GM12878 (cell line): ENCODE data around the gene USP2. TPM values are rescaled to one million over a fixed set of nuclear protein-coding genes. Genes with fewer than 3 reads are reported as not detected.

Experiments
- ATAC-seq: fragments of 200-7000 bp; cut with Tn5 transposase; 3 replicates; pipeline ENCODE4 v1.9.1; 2020; ENCODE audit warnings: mild to moderate bottlenecking, moderate library complexity
- BruUV-seq: library from RNA; stranded (reverse); fragments of 400-500 nt; replicated peaks from 2 replicates; lab custom pipeline; 2021; lab: Mats Ljungman, UMichigan
- CTCF ChIA-PET: fragments of 300-600 bp; sonication (Branson Sonifier 250); formaldehyde crosslinking; extraction: SDS; loops from one replicate; lab custom pipeline; 2021; ENCODE audit warnings: inconsistent platforms; lab: Yijun Ruan, JAX
- POLR2A ChIA-PET: fragments of 350-600 bp; formaldehyde crosslinking; extraction: SDS; loops from one replicate; lab custom pipeline; 2021; ENCODE audit warnings: inconsistent platforms; lab: Charles Lee
- RAD21 ChIA-PET: fragments of 300-600 bp; sonication (Branson Sonifier 250); formaldehyde crosslinking; loops from one replicate; lab custom pipeline; 2023; ENCODE audit warnings: antibody characterized with exemption; ENCODE audit not compliant: unreplicated experiment; lab: Charles Lee
- SMC1A ChIA-PET: fragments of 300-600 bp; sonication (Branson Sonifier 250); formaldehyde crosslinking; loops from one replicate; lab custom pipeline; 2023; ENCODE audit not compliant: unreplicated experiment, uncharacterized antibody; lab: Charles Lee
- DNase-seq: peaks from one replicate; pipeline ENCODE4 v3.0.0-alpha.2; 2011; ENCODE audit warnings: low read depth, low spot score
- FAIRE-seq: peaks from 3 replicates; lab custom pipeline; 2011; peaks lifted over from hg19 to GRCh38; lab: Jason Lieb, UNC
- H2AFZ ChIP-seq: 2 replicates; pipeline ENCODE4 v1.6.0; 2011; ENCODE audit warnings: low read depth, low read length, control low read depth; ENCODE audit not compliant: control insufficient read depth
- H3K27ac ChIP-seq: 2 replicates; pipeline ENCODE4 v1.5.1; 2011; ENCODE audit warnings: control low read depth; ENCODE audit not compliant: control insufficient read depth, insufficient read depth
- H3K27me3 ChIP-seq, 2 experiments: replicated peaks in 1 of 2; 2 replicates each; pipeline versions ENCODE4 v1.6.0 to v1.6.1; 2011; ENCODE audit warnings: low read length in 1 of 2; ENCODE audit not compliant: control insufficient read depth in 2 of 2, insufficient read depth in 2 of 2
- H3K36me3 ChIP-seq, 2 experiments: 2 replicates each; pipeline ENCODE4 v1.5.1; 2011; ENCODE audit warnings: low read length in 1 of 2; ENCODE audit not compliant: control insufficient read depth in 2 of 2, insufficient read depth in 2 of 2
- H3K4me1 ChIP-seq: 2 replicates; pipeline ENCODE4 v1.6.1; 2011; ENCODE audit warnings: mild to moderate bottlenecking, low read length, moderate library complexity, mixed read lengths; ENCODE audit not compliant: control insufficient read depth, insufficient read depth
- H3K4me2 ChIP-seq: 2 replicates; pipeline ENCODE4 v1.6.0; 2011; ENCODE audit warnings: control low read depth; ENCODE audit not compliant: control insufficient read depth, insufficient read depth
- H3K4me3 ChIP-seq: fragments of 200-600 bp; sonication (generic); 2 replicates; pipeline ENCODE4 v1.5.1; 2016
- H3K79me2 ChIP-seq: 2 replicates; pipeline ENCODE4 v1.6.0; 2011; ENCODE audit warnings: low read length; ENCODE audit not compliant: control insufficient read depth, insufficient read depth
- H3K9ac ChIP-seq: 2 replicates; pipeline ENCODE4 v1.8.0; 2011; ENCODE audit warnings: low read length, control low read depth, mixed read lengths; ENCODE audit not compliant: control insufficient read depth, insufficient read depth
- H3K9me3 ChIP-seq: replicated peaks from 3 replicates; pipeline ENCODE4 v1.5.1; 2011; ENCODE audit warnings: mild to moderate bottlenecking, low read length; ENCODE audit not compliant: control insufficient read depth, insufficient read depth
- H4K20me1 ChIP-seq: 2 replicates; pipeline ENCODE4 v1.6.0; 2011; ENCODE audit not compliant: control insufficient read depth, insufficient read depth
- CHD1 ChIP-seq: IDR thresholded peaks from 2 replicates; pipeline ENCODE4 v1.6.1; 2012; ENCODE audit warnings: low read depth, low read length, improper control_type of control experiment
- GABPA ChIP-seq: IDR thresholded peaks from 2 replicates; pipeline ENCODE4 v1.6.1; 2014; ENCODE audit warnings: antibody characterized with exemption, low read depth, mild to moderate bottlenecking, inconsistent platforms
- JUNB ChIP-seq: IDR thresholded peaks from 2 replicates; pipeline ENCODE4 v1.6.1; 2016; ENCODE audit warnings: antibody characterized with exemption, mild to moderate bottlenecking
- NFYA ChIP-seq: IDR thresholded peaks from 2 replicates; pipeline ENCODE4 v1.6.1; 2011; ENCODE audit warnings: low read depth, mild to moderate bottlenecking, low read length, improper control_type of control experiment, borderline replicate concordance
- NKRF ChIP-seq: fragments of 450-650 bp; conservative IDR thresholded peaks from 2 replicates; pipeline ENCODE4 v1.6.1; 2017; ENCODE audit warnings: mild to moderate bottlenecking, moderate library complexity
- NR2C1 ChIP-seq: fragments of 450-650 bp; IDR thresholded peaks from 2 replicates; pipeline ENCODE4 v1.6.1; 2017; ENCODE audit warnings: antibody characterized with exemption, mild to moderate bottlenecking, moderate library complexity
- SKIL ChIP-seq: fragments of 450-650 bp; IDR thresholded peaks from 2 replicates; pipeline ENCODE4 v1.6.1; 2017; ENCODE audit warnings: mild to moderate bottlenecking, low read depth, inconsistent platforms; ENCODE audit not compliant: poor library complexity, severe bottlenecking
- TCF7 ChIP-seq: IDR thresholded peaks from 2 replicates; pipeline ENCODE4 v1.6.1; 2014; ENCODE audit warnings: antibody characterized with exemption, borderline replicate concordance
- WRNIP1 ChIP-seq: IDR thresholded peaks from 2 replicates; pipeline ENCODE4 v1.6.1; 2011; ENCODE audit warnings: low read depth, low read length, improper control_type of control experiment, borderline replicate concordance
- WGBS: methylation state at CpG from one replicate; pipeline ENCODE4 v1.1.6; 2016; ENCODE audit warnings: low lambda C conversion rate; ENCODE audit not compliant: insufficient replicate concordance, insufficient coverage; ENCODE audit errors: missing lambda C conversion rate; 5-methylcytosine and 5-hydroxymethylcytosine counted together
- in situ Hi-C: fragments of 300-500 bp; cut with MboI; formaldehyde crosslinking; loops from 9 replicates; pipeline ENCODE4 v1.14.3; 2018; ENCODE audit warnings: mixed read lengths
- intact Hi-C: fragments of 100-400 bp; cut with micrococcal nuclease; formaldehyde crosslinking; loops from one replicate; pipeline ENCODE4 v1.14.2; 2022; ENCODE audit not compliant: unreplicated experiment
- polyA plus RNA-seq, 11 experiments: library from polyadenylated mRNA; depleted of rRNA in 4 of 11; unstranded in 6 of 11; stranded (reverse) in 5 of 11; fragments of >200 nt; fragmentation: Nextera tagmentation in 4 of 11; fragmentation: Illumina TruSeq in 1 of 11; extraction: Ambion mirVana in 4 of 11; extraction: Trizol in 1 of 11; gene quantifications; 1 replicate in 1 of 11; 2 replicates in 10 of 11; pipeline versions ENCODE4 v1.2.1 to v1.2.3, GENCODE V29; 2011 to 2016; ENCODE audit warnings: inconsistent platforms in 2 of 11, missing spikeins in 2 of 11, low read depth in 1 of 11
- total RNA-seq, 4 experiments: library from RNA; depleted of rRNA in 3 of 4; stranded (reverse); fragments of >200 nt in 3 of 4; fragmentation: Illumina TruSeq in 1 of 4; extraction: Trizol in 1 of 4; gene quantifications; 2 replicates each; pipeline versions ENCODE4 v1.2.1 to v1.2.3, GENCODE V29; 2013 to 2021
- TF ChIP-seq, protein P1 (sequence below): fragments of 450-650 bp; IDR thresholded peaks from 2 replicates; pipeline ENCODE4 v1.6.1; 2017; ENCODE audit warnings: mild to moderate bottlenecking, moderate library complexity

USP2 gene
- total and polyA plus RNA-seq, 10 of the 15 experiments (the other 5 are each of a cell fraction or from before 2014, with no cell fraction given) = 0.03 to 0.13 (median 0.06) TPM; not detected in 4

DNA sequence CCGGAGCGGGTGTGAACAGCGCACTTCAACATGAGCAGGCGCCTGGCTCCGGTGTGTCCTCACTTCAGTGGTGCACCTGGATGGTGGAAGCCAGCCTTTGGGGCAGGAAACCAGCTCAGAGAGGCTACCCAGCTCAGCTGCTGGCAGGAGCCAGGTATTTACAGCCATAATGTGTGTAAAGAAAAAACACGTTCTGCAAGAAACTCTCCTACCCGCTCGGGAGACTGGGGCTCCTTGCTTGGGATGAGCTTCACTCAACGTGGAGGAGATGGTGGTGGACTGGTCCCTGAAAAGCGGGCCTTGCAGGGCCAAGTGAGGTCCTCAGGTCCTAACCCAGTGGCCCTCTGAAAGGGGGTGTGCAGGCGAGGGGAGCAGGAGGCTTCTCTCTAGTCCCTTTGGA, 72.1 kb downstream of the USP2 start:
- in situ Hi-C loops = no loop called here
- Histone ChIP-seq H3K9ac (no peak overlapping the region), H3K27ac (no peak overlapping the region), H3K4me1 (no peaks in the 10 kb centered on the region), H3K36me3 (peaks cover 3 to 11% of the 10 kb centered on the region in 2 experiments; a peak in 3 of 4 replicates), H4K20me1 (no peaks in the 10 kb centered on the region), H2AFZ (no peak overlapping the region), H3K27me3 (no peaks in the 10 kb centered on the region), H3K79me2 (no peaks in the 10 kb centered on the region), H3K4me3 (no peak overlapping the region), H3K4me2 (no peak overlapping the region), H3K9me3 (no peaks in the 10 kb centered on the region)
- TF ChIP-seq SKIL (no peak), WRNIP1 (no peak), JUNB (no peak), TCF7 (no peak), NR2C1 (no peak), NKRF (no peak), CHD1 (no peak), GABPA (no peak), NFYA (no peak)
- TF ChIP-seq, protein P1, sequence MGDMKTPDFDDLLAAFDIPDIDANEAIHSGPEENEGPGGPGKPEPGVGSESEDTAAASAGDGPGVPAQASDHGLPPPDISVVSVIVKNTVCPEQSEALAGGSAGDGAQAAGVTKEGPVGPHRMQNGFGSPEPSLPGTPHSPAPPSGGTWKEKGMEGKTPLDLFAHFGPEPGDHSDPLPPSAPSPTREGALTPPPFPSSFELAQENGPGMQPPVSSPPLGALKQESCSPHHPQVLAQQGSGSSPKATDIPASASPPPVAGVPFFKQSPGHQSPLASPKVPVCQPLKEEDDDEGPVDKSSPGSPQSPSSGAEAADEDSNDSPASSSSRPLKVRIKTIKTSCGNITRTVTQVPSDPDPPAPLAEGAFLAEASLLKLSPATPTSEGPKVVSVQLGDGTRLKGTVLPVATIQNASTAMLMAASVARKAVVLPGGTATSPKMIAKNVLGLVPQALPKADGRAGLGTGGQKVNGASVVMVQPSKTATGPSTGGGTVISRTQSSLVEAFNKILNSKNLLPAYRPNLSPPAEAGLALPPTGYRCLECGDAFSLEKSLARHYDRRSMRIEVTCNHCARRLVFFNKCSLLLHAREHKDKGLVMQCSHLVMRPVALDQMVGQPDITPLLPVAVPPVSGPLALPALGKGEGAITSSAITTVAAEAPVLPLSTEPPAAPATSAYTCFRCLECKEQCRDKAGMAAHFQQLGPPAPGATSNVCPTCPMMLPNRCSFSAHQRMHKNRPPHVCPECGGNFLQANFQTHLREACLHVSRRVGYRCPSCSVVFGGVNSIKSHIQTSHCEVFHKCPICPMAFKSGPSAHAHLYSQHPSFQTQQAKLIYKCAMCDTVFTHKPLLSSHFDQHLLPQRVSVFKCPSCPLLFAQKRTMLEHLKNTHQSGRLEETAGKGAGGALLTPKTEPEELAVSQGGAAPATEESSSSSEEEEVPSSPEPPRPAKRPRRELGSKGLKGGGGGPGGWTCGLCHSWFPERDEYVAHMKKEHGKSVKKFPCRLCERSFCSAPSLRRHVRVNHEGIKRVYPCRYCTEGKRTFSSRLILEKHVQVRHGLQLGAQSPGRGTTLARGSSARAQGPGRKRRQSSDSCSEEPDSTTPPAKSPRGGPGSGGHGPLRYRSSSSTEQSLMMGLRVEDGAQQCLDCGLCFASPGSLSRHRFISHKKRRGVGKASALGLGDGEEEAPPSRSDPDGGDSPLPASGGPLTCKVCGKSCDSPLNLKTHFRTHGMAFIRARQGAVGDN = no peak
- ChIA-PET RAD21 (no interaction called here), POLR2A (interaction anchor here (0.5 to 1.4 kb wide), 3 partner anchors 12 to 172 kb away, joined by 3 to 7 read pairs (median 4); no protein-coding TSS in a partner anchor), CTCF (interaction anchor here (0.7 to 5.1 kb wide), 3 partner anchors 13 to 60 kb away, joined by 3 to 45 read pairs (median 7); no protein-coding TSS in a partner anchor), SMC1A (interaction anchor here (1.4 to 2.7 kb wide), 3 partner anchors 12 to 112 kb away, joined by 4 to 8 read pairs (median 5); no protein-coding TSS in a partner anchor)
- ATAC-seq = no peak
- intact Hi-C loops = no loop called here
- BruUV-seq = no TSS peak
- DNase-seq = no peak
- FAIRE-seq = no peak
- 92% methylated on average over 11 of the region's 11 CpGs for WGBS
